MG63 (cell line): ENCODE results near the gene ATP6V1C2. TPM values are rescaled to one million over a fixed set of nuclear protein-coding genes. Genes with fewer than 3 reads are reported as not detected.
"Not testable (repeated sequence)": the region's sequence is repeated elsewhere in the genome, so short reads cannot be mapped to it uniquely, and the experiment has no call there.

Experiments
- DNase-seq: peaks from one replicate; pipeline ENCODE4 v3.0.0-alpha.2; 2020
- H3K27me3 ChIP-seq: fragments of 250-450 bp; sonication (Bioruptor Pico); 2 replicates; pipeline ENCODE4 v1.5.1; 2020; ENCODE audit warnings: mild to moderate bottlenecking, moderate library complexity
- H3K36me3 ChIP-seq: fragments of 250-450 bp; sonication (Bioruptor Pico); 2 replicates; pipeline ENCODE4 v1.5.1; 2020; ENCODE audit warnings: mild to moderate bottlenecking, moderate library complexity
- H3K4me3 ChIP-seq: fragments of 250-450 bp; sonication (Bioruptor Pico); 2 replicates; pipeline ENCODE4 v1.5.1; 2020; ENCODE audit warnings: mild to moderate bottlenecking, moderate library complexity
- H3K9me3 ChIP-seq: fragments of 250-450 bp; sonication (Bioruptor Pico); 2 replicates; pipeline ENCODE4 v1.5.1; 2020; ENCODE audit warnings: mild to moderate bottlenecking, moderate library complexity
- total RNA-seq: library from RNA; depleted of rRNA; stranded (reverse); fragments of >200 nt; shearing (Covaris generic); gene quantifications from 2 replicates; pipeline ENCODE4 v1.2.3, GENCODE V29; 2014; ENCODE audit warnings: low replicate concordance

The ATP6V1C2 gene
- total RNA-seq, 1 experiment from 2014 or later = not detected

DNA sequence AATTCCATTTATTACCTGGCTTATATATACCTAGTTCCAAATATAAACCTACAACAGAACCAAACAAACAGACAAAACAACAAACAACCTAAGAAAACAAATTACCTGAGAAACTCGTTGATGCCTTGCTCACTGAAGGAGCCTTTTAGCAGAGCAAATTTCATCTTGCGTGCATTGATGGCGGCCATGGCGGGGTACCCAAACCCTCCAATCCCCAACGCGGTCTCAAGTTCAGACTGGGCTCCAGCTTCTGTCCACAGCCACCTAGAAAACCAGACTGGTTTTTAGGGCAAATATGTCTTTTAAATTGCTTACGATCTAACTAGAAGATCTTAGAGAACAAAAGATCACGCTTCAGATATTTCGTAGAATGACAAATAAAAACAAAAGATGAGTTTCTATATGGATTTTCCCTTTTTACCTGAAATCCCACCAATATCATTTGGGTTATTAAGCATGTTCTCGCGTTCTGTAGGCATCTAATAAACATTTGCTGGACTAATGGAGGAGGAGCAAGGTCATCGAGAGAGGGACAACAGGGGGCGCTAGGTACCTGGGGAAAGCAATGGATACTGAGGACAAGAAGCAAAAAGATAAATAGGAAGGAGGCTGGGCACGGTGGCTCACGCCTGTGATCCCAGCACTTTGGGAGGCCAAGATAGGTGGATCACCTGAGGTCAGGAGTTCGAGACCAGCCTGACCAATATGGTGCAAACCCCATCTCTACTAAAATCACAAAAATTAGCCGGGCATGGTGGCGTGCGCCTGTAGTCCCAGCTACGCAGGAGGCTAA is 65.9 kb downstream of the ATP6V1C2 start:
- no peak overlapping the region for H3K4me3 ChIP-seq
- H3K9me3 ChIP-seq = no peaks in the 10 kb centered on the region
- peaks cover 90% of the 10 kb centered on the region for H3K36me3 ChIP-seq
- no peak for DNase-seq
- H3K27me3 ChIP-seq = no peaks in the 10 kb centered on the region

- H3K36me3 ChIP-seq = peaks cover 94% of the 10 kb centered on the region
- H3K9me3 ChIP-seq = no peaks in the 10 kb centered on the region
- DNase-seq = no peak
- no peak overlapping the region for H3K4me3 ChIP-seq
- H3K27me3 ChIP-seq = no peaks in the 10 kb centered on the region
Observed at GRCh38 chr2:10788855-10789254, 67.4 kb downstream of the ATP6V1C2 start.

DNA sequence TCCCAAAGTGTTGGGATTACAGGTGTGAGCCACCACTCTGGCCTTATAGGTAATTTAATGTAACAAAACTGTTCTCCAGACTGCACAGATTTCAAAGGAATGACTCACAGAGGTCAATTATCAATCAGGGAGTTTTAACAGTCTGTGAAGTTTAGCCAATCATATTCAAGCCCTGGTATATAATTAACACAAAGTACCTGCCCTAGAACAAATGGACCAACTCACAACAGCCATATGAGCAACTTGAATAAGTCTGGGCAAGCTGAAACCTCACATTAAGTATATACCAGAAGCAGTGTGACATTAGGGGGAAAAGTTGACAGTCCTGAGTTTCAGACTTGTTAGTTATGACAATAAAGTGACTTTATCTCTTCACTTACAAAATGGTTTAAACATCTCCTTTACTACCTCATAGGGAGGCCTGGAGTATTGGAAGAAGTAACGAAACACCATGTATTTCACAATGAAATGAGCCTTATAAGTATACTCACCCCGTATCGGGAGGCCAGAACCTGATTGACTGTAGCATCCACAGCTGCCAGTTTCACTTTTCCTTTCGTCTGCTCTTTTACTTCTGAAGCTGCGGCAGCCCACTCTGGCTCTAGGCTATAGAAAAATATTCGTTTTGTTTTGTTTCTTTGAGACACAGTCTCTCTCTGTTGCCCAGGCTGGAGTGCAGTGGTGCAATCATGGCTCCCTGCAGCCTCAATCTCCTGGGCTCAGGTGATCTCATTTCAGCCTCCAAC is 69.0 kb downstream of the ATP6V1C2 start:
- no peak for DNase-seq
- no peaks in the 10 kb centered on the region for H3K9me3 ChIP-seq
- H3K36me3 ChIP-seq = peaks cover 91% of the 10 kb centered on the region
- H3K4me3 ChIP-seq = no peak overlapping the region
- no peaks in the 10 kb centered on the region for H3K27me3 ChIP-seq

GRCh38 chr2:10792001-10792634 is 70.7 kb downstream of the ATP6V1C2 start:
- no peak for DNase-seq
- H3K9me3 ChIP-seq = no peaks in the 10 kb centered on the region
- H3K4me3 ChIP-seq = no peak overlapping the region
- H3K36me3 ChIP-seq = peaks cover 88% of the 10 kb centered on the region
- H3K27me3 ChIP-seq = no peaks in the 10 kb centered on the region

DNA sequence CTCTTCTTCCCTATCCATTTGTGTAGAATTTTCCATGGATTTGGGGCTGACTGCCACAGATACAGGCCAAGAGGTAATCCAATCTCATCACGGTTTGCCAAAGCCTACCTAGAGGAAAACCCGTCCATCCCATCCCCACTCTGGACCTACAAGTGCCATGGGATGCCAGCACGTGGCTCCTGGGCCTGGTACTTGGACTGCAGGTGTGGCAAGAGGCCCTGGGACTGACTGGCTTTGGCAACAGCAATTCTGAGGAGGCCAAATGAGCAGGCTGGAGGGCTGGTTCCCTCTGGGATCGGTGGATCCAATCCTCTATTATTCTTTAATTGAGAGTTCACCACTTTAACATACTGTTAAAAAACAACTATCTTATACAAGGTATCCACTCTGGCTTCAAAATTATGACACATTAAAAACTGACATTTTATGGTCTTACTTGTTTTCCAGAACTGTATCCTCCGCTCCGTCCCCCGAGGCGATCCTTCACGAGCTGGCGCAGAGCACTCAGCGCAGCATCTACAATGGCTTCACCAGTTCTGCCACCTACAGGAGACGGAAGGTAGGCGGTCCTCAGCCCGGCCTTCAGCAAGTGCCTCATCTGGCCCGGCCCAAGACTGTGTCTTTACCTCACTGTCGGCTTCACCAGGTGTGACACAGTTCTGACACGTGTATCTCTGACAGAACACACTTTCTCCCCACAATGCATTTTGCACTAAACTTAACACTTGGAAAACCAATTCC is 71.4 kb downstream of the ATP6V1C2 start:
- peaks cover 89% of the 10 kb centered on the region for H3K36me3 ChIP-seq
- no peak for DNase-seq

DNA sequence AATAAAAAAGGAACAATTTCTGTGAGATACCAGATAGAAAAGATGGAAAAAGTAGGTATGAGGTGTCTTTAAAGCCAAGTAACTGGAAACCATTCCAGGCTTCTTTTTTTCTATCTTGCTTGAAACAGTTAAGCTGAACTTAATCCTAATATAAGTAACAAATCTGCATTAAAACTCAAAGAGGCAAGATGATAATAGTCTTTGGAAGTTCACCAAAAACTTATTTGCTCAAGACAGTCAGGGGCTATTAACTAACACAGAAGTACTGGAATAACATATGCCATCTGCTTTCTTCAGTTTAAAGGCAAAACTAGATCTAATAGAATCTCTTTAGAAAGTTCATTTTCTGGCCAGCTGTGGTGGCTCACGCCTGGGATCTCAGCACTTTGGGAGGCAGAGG is 72.4 kb downstream of the ATP6V1C2 start:
- H3K9me3 ChIP-seq = no peaks in the 10 kb centered on the region
- H3K36me3 ChIP-seq = peaks cover 90% of the 10 kb centered on the region
- no peaks in the 10 kb centered on the region for H3K27me3 ChIP-seq
- no peak overlapping the region for H3K4me3 ChIP-seq
- DNase-seq = no peak

More for the DNA sequence above, 71.4 kb downstream of the ATP6V1C2 start:
- H3K27me3 ChIP-seq = no peaks in the 10 kb centered on the region
- no peak overlapping the region for H3K4me3 ChIP-seq
- no peaks in the 10 kb centered on the region for H3K9me3 ChIP-seq

GRCh38 chr2:10794876-10795275 is 73.4 kb downstream of the ATP6V1C2 start:
- Histone ChIP-seq H3K27me3 (no peaks in the 10 kb centered on the region), H3K9me3 (no peaks in the 10 kb centered on the region), H3K36me3 (peaks cover 88% of the 10 kb centered on the region), H3K4me3 (no peak overlapping the region)
- no peak for DNase-seq

DNA sequence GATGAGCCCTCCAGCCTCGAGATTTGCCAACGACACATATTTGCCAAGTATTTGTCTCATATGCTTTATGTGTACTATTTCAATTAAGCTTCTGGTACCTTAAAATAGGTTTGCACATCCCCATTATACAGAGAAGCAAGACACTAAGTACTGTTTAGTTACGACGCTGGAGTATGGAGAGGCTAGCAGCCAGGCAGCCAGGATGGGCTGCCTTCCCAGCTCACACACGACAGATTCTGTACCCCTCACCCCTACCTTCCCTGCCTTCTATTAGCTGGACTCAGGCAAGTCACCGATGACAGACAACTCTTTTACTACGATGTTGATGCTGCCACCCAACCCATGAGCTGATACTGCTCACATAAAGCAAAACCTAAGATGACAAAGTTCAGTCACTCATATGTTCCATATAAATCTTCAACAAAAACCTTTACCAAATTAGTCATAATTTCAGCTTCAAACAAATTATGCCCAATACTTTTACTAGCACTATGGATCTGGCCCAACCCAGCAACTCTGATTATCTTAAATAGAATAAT is 74.1 kb downstream of the ATP6V1C2 start:
- Histone ChIP-seq H3K4me3 (no peak overlapping the region), H3K9me3 (no peaks in the 10 kb centered on the region), H3K36me3 (peaks cover 82% of the 10 kb centered on the region), H3K27me3 (no peaks in the 10 kb centered on the region)
- DNase-seq = no peak

DNA sequence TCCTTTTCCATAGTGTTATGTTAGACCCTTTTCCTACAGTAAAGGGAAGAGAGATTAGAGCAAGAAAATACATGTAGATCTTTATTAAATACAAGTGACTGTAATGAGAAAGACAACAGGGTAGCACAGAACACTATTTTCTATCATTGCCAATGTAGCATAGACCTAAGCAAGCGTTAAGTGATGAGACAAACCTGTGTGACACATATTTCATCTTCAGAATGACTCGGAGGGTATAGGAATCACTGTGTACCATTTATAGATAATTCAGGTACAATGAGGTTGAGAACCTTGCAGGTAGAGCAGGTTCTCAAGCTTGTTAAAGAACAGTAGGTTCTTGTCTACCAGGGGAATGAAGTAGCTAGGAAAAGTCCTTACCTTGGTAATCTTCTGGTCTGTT is 75.3 kb downstream of the ATP6V1C2 start:
- Histone ChIP-seq H3K4me3 (no peak overlapping the region), H3K9me3 (no peaks in the 10 kb centered on the region), H3K36me3 (peaks cover 83% of the 10 kb centered on the region), H3K27me3 (no peaks in the 10 kb centered on the region)
- DNase-seq = no peak

DNA sequence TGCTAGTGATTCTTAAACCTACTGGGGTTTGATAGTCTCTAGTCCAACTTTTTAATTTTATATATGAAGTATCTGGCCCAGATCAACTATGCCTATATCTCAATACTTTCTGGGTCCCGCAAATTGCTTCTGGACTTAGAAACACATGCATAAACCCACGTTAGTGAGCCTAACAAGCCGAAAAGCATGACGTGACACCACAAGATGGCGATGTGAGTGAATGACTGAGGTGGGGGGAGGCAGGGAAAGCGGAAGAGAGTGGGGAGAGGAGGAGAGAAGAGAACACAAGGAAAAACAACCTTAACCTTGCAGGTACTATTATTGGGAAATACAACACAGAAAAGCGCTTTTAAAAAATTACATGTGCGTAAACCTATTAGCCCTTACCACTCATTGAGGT is 77.4 kb downstream of the ATP6V1C2 start:
- H3K9me3 ChIP-seq = no peaks in the 10 kb centered on the region
- no peak for DNase-seq
- no peaks in the 10 kb centered on the region for H3K27me3 ChIP-seq
- H3K4me3 ChIP-seq = no peak overlapping the region
- peaks cover 74% of the 10 kb centered on the region for H3K36me3 ChIP-seq

DNA sequence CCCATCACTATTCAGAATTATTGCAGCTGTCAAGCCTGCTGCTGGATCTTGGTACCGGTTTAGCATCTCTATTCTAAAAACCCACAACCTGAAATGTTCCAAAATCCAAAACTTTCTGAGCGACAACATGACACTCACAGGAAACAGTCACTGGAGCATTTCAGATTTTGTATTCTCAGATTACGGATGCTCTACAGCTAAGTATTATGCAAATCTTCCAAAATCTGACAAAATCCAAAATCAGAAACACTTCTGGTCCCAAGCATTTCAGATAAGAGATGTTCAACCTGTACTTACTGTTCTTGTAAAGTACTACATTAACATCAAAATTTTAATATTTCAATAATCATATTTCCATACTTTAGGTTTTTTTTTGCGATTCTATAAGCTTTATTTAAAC is 78.7 kb downstream of the ATP6V1C2 start:
- no peak for DNase-seq
- H3K4me3 ChIP-seq = no peak overlapping the region
- no peaks in the 10 kb centered on the region for H3K27me3 ChIP-seq
- H3K9me3 ChIP-seq = no peaks in the 10 kb centered on the region
- H3K36me3 ChIP-seq = peaks cover 69% of the 10 kb centered on the region

GRCh38 chr2:10802657-10803056 is 81.2 kb downstream of the ATP6V1C2 start:
- no peaks in the 10 kb centered on the region for H3K9me3 ChIP-seq
- DNase-seq = no peak
- H3K36me3 ChIP-seq = peaks cover 56% of the 10 kb centered on the region
- H3K4me3 ChIP-seq = no peak overlapping the region
- H3K27me3 ChIP-seq = no peaks in the 10 kb centered on the region

DNA sequence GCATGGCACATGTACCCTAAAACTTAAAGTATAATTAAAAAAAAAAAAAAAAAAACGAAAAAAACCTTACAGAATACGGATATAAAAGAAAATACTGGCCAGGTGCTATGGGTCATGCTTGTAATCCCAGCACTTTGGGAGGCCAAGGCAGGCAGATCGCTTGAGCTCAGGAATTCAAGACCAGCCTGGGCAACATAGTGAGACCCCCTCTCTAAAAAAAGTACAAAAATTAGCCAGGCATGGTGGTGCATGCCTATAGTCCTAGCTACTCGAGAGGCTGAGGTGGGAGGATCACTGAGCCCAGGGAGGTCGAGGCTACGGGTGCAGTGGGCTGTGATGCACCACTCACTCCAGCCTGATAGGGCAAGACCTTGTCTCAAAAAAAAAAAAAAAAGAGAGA is 84.6 kb downstream of the ATP6V1C2 start:
- not testable (repeated sequence) for H3K27me3 ChIP-seq, H3K9me3 ChIP-seq, H3K4me3 ChIP-seq, DNase-seq
- peaks cover 57% of the 10 kb centered on the region for H3K36me3 ChIP-seq

- Histone ChIP-seq H3K36me3 (peaks cover 54% of the 10 kb centered on the region), H3K27me3 (no peaks in the 10 kb centered on the region), H3K9me3 (no peaks in the 10 kb centered on the region), H3K4me3 (no peak overlapping the region)
- DNase-seq = no peak
Observed at GRCh38 chr2:10806543-10806942, 85.1 kb downstream of the ATP6V1C2 start.

DNA sequence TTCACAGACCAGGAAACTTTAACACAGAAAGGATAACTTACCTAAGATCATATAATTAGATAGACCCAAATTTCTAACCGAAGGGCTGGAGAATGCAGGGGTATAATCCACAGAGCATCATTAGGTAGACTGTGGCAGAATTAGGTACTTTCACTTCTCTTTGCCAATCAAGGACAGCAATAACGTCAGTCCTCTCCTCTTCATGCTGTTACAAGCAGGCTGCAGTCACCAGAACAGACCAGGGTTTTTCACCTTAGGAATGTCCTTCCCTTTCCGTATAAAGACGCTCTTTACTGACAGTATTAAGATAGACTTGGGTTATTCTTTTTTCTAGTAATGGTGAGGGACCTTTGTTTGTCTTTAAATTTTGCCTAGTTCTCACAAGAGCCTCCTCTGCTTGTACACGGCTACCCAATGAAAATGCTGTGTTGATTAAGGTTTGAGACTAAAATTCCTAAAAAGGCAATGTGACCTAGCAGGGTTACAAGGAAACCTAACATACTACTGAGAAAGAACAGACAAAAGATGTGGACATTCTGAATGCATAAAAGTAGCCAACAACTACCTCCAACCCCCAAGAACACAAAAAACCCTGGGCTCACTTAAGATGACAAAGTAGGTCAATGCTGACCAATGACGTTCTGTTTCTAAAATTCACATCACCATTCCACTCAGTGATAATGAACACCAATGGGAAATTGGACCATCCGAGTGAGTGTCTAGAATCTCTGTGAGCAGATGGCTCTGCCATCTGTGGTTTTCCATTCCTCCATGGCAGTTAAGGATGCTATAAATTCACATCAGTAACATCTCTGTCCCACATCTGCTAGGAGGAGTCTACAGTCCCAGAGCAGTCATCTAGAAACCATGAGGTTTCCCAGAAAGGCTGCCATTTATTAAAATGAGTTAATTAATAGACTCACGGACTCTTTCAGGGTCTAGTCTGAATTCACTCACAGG is 89.1 kb downstream of the ATP6V1C2 start:
- no peak for DNase-seq
- Histone ChIP-seq H3K9me3 (no peaks in the 10 kb centered on the region), H3K36me3 (peaks cover 39% of the 10 kb centered on the region), H3K27me3 (no peaks in the 10 kb centered on the region), H3K4me3 (peak overlapping the region; percentile 91)

DNA sequence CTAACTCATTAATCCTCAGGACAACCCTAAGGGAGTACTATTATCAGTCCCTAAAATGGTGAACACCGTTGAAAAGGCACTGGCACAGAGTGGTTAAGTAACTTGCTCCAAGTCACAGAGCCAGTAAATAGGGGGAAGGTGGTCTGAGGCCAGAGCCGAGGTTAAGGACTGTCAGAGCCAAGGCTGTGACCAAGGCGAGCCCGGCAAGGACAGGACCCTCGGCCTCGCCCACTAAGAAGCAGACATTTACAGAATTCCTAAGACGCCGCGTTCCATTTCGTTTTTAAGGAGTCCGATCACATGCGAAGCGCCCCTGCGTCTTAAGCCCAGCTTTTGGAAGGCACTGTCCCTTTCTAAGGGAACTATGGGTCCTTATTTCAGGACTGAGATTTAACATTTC is 90.1 kb downstream of the ATP6V1C2 start:
- H3K9me3 ChIP-seq = no peaks in the 10 kb centered on the region
- DNase-seq = no peak
- H3K27me3 ChIP-seq = no peaks in the 10 kb centered on the region
- peak overlapping the region; percentile 91 for H3K4me3 ChIP-seq
- peaks cover 39% of the 10 kb centered on the region for H3K36me3 ChIP-seq
